Gastroesophageal sphincter (tissue), 3 donors: ENCODE measurements around the gene JARID2.

Experiments
- CTCF ChIP-seq, 4 experiments: fragments of 200-600 bp in 2 of 4; fragments of 450-650 bp in 2 of 4; sonication (generic) in 1 of 4; IDR thresholded peaks; one replicate each; pipeline ENCODE4 v1.5.1; 2017 to 2019; ENCODE audit warnings: antibody characterized with exemption in 4 of 4, mild to moderate bottlenecking in 2 of 4, moderate library complexity in 2 of 4
- EP300 ChIP-seq: sonication (generic); formaldehyde crosslinking; IDR thresholded peaks from one replicate; pipeline ENCODE4 v1.6.1; 2017; ENCODE audit warnings: antibody characterized with exemption, mild to moderate bottlenecking
- POLR2AphosphoS5 ChIP-seq: sonication (generic); formaldehyde crosslinking; IDR thresholded peaks from one replicate; pipeline ENCODE4 v1.6.1; 2017; ENCODE audit warnings: antibody characterized with exemption

GRCh38 chr6:15255909-15256395 lies 10.1 kb downstream of the JARID2 start:
- TF ChIP-seq CTCF (IDR thresholded peaks at IDR 0.05) (no peak), POLR2AphosphoS5 (no peak), EP300 (no peak)
